ENCODE data around the gene CDC25B. TPM values are rescaled to one million over a fixed set of nuclear protein-coding genes. Genes with fewer than 3 reads are reported as not detected.

Gene CDC25B
- polyA plus RNA-seq, 1 experiment: 58.9 TPM

DNA sequence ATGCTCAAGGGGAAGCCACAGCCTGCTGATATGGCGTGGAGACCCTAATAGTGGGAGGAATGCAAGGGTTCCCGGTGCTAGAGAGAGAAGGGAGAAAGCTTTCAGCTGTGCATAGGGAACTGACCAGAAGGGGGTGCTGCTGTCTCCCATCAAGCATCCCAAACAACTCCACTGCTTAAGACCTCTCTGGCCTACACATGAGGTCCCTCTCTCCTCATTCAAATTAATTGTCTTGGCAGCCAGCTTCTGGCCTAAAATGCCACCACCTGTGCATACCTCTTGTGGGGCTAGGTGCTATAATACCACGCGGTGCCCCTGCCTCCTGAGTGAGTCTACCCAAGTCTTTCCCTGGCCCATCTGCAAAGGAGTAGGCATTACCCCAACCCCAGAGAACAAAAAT is 43.0 kb upstream of the CDC25B start:
- H3K9me3 ChIP-seq (ENCODE audit: control insufficient read depth, insufficient read depth, low read length): peaks cover 4% of the 10 kb centered on the region; the same call in 1 of the 2 replicates
- DNase-seq (ENCODE audit: low read depth, low spot score): peak; percentile 43
- ChIA-PET CTCF (interaction anchor here (0.5 to 1.5 kb wide), 12 partner anchors 10 to 127 kb away, joined by 3 to 7 read pairs (median 3); no protein-coding TSS in a partner anchor), POLR2A (interaction anchor here (0.5 to 1.4 kb wide), 2 partner anchors 15 to 93 kb away, joined by 3 to 11 read pairs; partner anchors contain the start of gene ADISSP)
- H3K27me3 ChIP-seq (ENCODE audit: control insufficient read depth, insufficient read depth, low read length): no peaks in the 10 kb centered on the region
- peak overlapping the region; percentile 21 for H3K27ac ChIP-seq (ENCODE audit: low read depth, low read length)
- H3K4me3 ChIP-seq (ENCODE audit: low read depth, low read length): no peak overlapping the region
- TF ChIP-seq, protein P1, sequence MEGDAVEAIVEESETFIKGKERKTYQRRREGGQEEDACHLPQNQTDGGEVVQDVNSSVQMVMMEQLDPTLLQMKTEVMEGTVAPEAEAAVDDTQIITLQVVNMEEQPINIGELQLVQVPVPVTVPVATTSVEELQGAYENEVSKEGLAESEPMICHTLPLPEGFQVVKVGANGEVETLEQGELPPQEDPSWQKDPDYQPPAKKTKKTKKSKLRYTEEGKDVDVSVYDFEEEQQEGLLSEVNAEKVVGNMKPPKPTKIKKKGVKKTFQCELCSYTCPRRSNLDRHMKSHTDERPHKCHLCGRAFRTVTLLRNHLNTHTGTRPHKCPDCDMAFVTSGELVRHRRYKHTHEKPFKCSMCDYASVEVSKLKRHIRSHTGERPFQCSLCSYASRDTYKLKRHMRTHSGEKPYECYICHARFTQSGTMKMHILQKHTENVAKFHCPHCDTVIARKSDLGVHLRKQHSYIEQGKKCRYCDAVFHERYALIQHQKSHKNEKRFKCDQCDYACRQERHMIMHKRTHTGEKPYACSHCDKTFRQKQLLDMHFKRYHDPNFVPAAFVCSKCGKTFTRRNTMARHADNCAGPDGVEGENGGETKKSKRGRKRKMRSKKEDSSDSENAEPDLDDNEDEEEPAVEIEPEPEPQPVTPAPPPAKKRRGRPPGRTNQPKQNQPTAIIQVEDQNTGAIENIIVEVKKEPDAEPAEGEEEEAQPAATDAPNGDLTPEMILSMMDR (IDR thresholded peaks at IDR 0.05; ENCODE audit: low read depth, low read length): peak; percentile 85

DNA sequence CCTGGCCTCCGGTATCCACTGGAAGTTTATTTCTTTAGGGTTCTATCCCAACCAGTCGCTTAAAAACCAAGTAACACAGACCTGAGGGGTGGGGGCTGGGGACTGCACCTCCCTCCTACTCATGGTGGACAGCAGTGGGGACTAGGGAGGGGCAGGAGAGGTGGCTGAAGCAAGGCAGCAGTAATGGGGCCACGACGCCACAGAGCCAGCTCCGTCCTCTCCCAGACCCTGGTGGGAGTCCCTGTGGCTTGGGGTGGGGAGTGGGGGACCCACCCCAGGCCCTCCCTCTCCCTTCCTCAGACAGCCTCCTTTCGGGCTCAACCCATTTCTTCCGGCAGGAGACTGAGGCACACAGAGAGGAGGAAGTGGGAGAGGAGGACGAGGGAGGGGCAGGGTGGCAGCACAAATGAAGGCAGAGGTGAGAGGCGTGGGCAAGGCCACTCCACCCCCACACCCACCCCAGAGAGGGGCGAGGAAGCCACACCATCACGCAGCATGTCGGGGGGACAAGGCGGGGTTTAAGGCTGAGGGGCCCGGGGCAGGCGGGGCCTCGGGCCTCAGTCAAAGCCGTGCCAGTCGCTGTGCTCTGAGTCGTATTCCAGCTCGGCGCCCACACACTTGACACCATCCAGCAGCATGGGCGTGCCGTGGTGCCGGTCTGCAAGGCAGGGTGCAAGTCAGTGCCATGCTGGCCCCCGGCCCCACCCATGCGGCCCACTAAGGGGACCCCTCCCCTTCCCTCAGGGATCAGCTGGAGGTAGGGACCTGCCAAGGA is 42.4 kb upstream of the CDC25B start:
- no peak overlapping the region for H3K4me3 ChIP-seq (ENCODE audit: low read depth, low read length)
- peak overlapping the region; percentile 21 for H3K27ac ChIP-seq (ENCODE audit: low read depth, low read length)
- TF ChIP-seq, protein P1 (IDR thresholded peaks at IDR 0.05; ENCODE audit: low read depth, low read length): no peak
- H3K9me3 ChIP-seq (ENCODE audit: control insufficient read depth, insufficient read depth, low read length): peaks cover 4% of the 10 kb centered on the region; the same call in 1 of the 2 replicates
- no peaks in the 10 kb centered on the region for H3K27me3 ChIP-seq (ENCODE audit: control insufficient read depth, insufficient read depth, low read length)
- ChIA-PET POLR2A (interaction anchor here (1.4 kb wide), 1 partner anchor 14 kb away, joined by 3 read pairs; the partner anchor contains the start of gene ADISSP), CTCF (interaction anchor here (0.9 to 1.5 kb wide), 6 partner anchors 10 to 65 kb away, joined by 3 to 7 read pairs (median 3); no protein-coding TSS in a partner anchor)
- no peak for DNase-seq (ENCODE audit: low read depth, low spot score)

DNA sequence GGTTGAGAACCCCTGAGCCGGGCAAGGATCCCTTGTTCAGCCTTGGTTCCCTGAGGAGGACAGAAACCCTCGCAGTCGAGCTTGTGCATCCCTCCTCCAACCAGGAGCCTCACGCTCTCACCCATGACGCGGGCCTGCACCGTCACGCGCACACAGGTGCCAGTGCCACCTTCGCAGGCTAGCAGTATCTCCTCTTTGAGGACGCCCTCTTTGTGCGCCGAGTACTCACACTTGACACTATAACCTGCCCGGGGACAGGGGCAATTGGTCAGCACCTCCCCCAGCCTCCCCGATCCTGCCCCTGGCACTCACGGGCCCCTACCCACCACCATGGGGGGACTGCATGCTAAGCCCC is 41.9 kb upstream of the CDC25B start:
- ChIA-PET CTCF (interaction anchor here (0.9 kb wide), 1 partner anchor 10 kb away, joined by 3 read pairs; no protein-coding TSS in a partner anchor), POLR2A (interaction anchor here (0.8 kb wide), 1 partner anchor 12 kb away, joined by 3 read pairs; no protein-coding TSS in a partner anchor)
- TF ChIP-seq, protein P1 (IDR thresholded peaks at IDR 0.05; ENCODE audit: low read depth, low read length): no peak
- Histone ChIP-seq H3K27me3 (ENCODE audit: control insufficient read depth, insufficient read depth, low read length) (no peaks in the 10 kb centered on the region), H3K27ac (ENCODE audit: low read depth, low read length) (no peak overlapping the region), H3K4me3 (ENCODE audit: low read depth, low read length) (no peak overlapping the region), H3K9me3 (ENCODE audit: control insufficient read depth, insufficient read depth, low read length) (peaks cover 4% of the 10 kb centered on the region; the same call in 1 of the 2 replicates)
- DNase-seq (ENCODE audit: low read depth, low spot score): no peak

DNA sequence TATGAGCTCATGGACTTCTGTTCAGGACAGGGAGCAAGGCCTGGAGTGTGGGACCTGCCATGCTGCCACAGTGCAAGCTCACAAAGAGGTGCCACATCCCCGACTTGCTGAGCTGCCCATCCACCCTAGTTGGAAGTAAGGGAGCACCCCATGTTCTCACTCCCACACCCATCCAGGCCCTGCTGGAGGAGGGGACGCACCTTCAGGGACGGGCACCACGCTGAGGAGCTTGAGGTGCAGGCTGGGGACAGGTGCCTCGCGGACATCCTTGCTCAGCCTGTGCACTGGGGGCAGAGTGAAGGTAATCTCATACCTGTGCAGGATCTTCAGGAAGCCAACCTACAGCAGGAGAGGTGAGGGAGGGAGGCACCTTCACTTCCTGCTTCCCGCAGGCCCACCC is 40.8 kb upstream of the CDC25B start:
- DNase-seq (ENCODE audit: low read depth, low spot score): no peak
- Histone ChIP-seq H3K27me3 (ENCODE audit: control insufficient read depth, insufficient read depth, low read length) (no peaks in the 10 kb centered on the region), H3K9me3 (ENCODE audit: control insufficient read depth, insufficient read depth, low read length) (peaks cover under 1% of the 10 kb centered on the region; the same call in 1 of the 2 replicates), H3K4me3 (ENCODE audit: low read depth, low read length) (no peak overlapping the region), H3K27ac (ENCODE audit: low read depth, low read length) (no peak overlapping the region)
- CTCF ChIA-PET: interaction anchor here (0.8 to 1.2 kb wide), 2 partner anchors 75 to 88 kb away, joined by 3 read pairs; no protein-coding TSS in a partner anchor
- POLR2A ChIA-PET: interaction anchor here (0.8 kb wide), 1 partner anchor 11 kb away, joined by 3 read pairs; no protein-coding TSS in a partner anchor
- TF ChIP-seq, protein P1 (IDR thresholded peaks at IDR 0.05; ENCODE audit: low read depth, low read length): no peak
